Heart right ventricle (tissue), 16 donors: Measurements from ENCODE around the gene MRPS25. TPM values are rescaled to one million over a fixed set of nuclear protein-coding genes. Genes with fewer than 3 reads are reported as not detected.

ENCODE experiments used
- ATAC-seq, 8 donors: fragments of 200-7000 bp; cut with Tn5 transposase; one replicate each; pipeline ENCODE4 v1.9.1; 2020; ENCODE audit warnings: mild to moderate bottlenecking in 8 of 8, moderate library complexity in 8 of 8, moderate number of reproducible peaks in 1 of 8
- DNase-seq, 2 donors: peaks; one replicate each; pipeline ENCODE4 v3.0.0-alpha.2; 2020
- H3K27ac ChIP-seq, 10 donors: fragments of 200-600 bp; sonication (generic) in 2 of 10; one replicate each; pipeline versions ENCODE4 v1.5.0 to v1.8.0; 2020 to 2022; ENCODE audit warnings: mild to moderate bottlenecking in 3 of 10
- H3K27me3 ChIP-seq, 7 donors: fragments of 200-600 bp; one replicate each; pipeline ENCODE4 v1.8.0; 2021 to 2022; ENCODE audit warnings: mild to moderate bottlenecking in 2 of 7
- H3K36me3 ChIP-seq, 9 donors: fragments of 200-600 bp; sonication (generic) in 1 of 9; one replicate each; pipeline versions ENCODE4 v1.5.0 to v1.8.0; 2020 to 2022; ENCODE audit warnings: mild to moderate bottlenecking in 2 of 9
- H3K4me1 ChIP-seq, 9 donors: fragments of 200-600 bp; sonication (generic) in 1 of 9; one replicate each; pipeline versions ENCODE4 v1.5.0 to v1.8.0; 2020 to 2022; ENCODE audit warnings: mild to moderate bottlenecking in 4 of 9
- H3K4me3 ChIP-seq, 10 donors: fragments of 200-600 bp; sonication (generic) in 2 of 10; one replicate each; pipeline versions ENCODE4 v1.5.0 to v1.8.0; 2020 to 2022; ENCODE audit warnings: mild to moderate bottlenecking in 7 of 10, moderate library complexity in 2 of 10
- H3K9me3 ChIP-seq, 11 donors: fragments of 200-600 bp in 10 of 11; sonication (generic) in 2 of 11; one replicate each; pipeline versions ENCODE4 v1.5.0 to v1.8.0; 2013 to 2022; ENCODE audit warnings: mild to moderate bottlenecking in 2 of 11, control low read depth in 1 of 11, moderate library complexity in 1 of 11
- CTCF ChIP-seq, 9 donors: fragments of 200-600 bp; sonication (generic) in 2 of 9; IDR thresholded peaks; one replicate each; pipeline versions ENCODE4 v1.5.0 to v1.8.0; 2021 to 2022; ENCODE audit warnings: antibody characterized with exemption in 9 of 9, mild to moderate bottlenecking in 5 of 9, moderate library complexity in 1 of 9
- WGBS, 2 donors: extraction: QIAGEN DNeasy Blood & Tissue Kit; methylation state at CpG; one replicate each; pipeline ENCODE4 v1.1.7; 2013; ENCODE audit warnings: inconsistent platforms in 1 of 2; 5-methylcytosine and 5-hydroxymethylcytosine counted together
- intact Hi-C, 10 donors: fragments of 100-400 bp; cut with DNase I; formaldehyde crosslinking; loops; one replicate each; pipeline versions ENCODE4 v1.11.1 to v1.14.2; 2022
- polyA plus RNA-seq, 2 donors: library from polyadenylated mRNA; stranded (reverse); fragments of 200-250 nt; gene quantifications; one replicate each; pipeline ENCODE4 v1.2.3, GENCODE V29; 2013
- total RNA-seq, 10 donors: library from RNA; stranded (reverse); fragmentation: NEBNext Ultra II Directional in 3 of 10; extraction: Animal tissue kit (Norgen Biotek cat#: 25700) in 3 of 10; gene quantifications; one replicate each; pipeline versions ENCODE4 v1.2.1 to v1.2.4, GENCODE V29; 2021 to 2023
- donor health status: Arrhythmogenic right ventricular cardiomyopathy.
- donor health status: ischemic (EF 13 %, LVEDD 7.1; RV severe dilation, severe dysfunction).
- donor health status: healthy with polysubstance abuse.
- donor health status: DM: no; HTN: yes; CAD: no.
- donor health status: DM: no; HTN: no; CAD: no.
- donor health status: ischemic (EF 25% LVEDD 6.9; RV normal size, moderate dysfunction).
- donor health status: ischemic (EF 25% LVEDD 5.7; RV mildly dilated, moderate dysfunction).
- donor health status: healthy.
- donor health status: DM: yes; HTN: yes; CAD: no.
- donor health status: Ischemic cardiomyopathy.
- donor health status: ischemic (EF 35%, LVEDD 5.7; RV mildly dilated, moderate dysfunction).
- donor health status: nonischemic (EF 11% LVEDD 7.7; RV severe dilation, severe dysfunction).
- donor health status: DM: yes; HTN: yes; CAD: no.
- donor health status: PGD.
- donor health status: ischemic (EF 29% LVEDD 5.4; RV normal size, mild dysfunction).
- donor health status: nonischemic (EF 23%, LVEDD 6.1; RV moderate dilation, normal function).

MRPS25 gene
- total and polyA plus RNA-seq, 12 donors: 64.7 to 227 (median 98.5) TPM

- Histone ChIP-seq H3K27me3 (no peaks in the 10 kb centered on the region), H3K9me3 (no peaks in the 10 kb centered on the region), H3K27ac (no peak overlapping the region), H3K4me1 (peaks cover 0 to 46% (median 24%) of the 10 kb centered on the region in 9 donors), H3K4me3 (no peak overlapping the region), H3K36me3 (peaks cover 0 to 100% (median 72%) of the 10 kb centered on the region in 9 donors)
- WGBS, 2 donors: 69 to 74% methylated on average over 3 of the region's 3 CpGs
- ATAC-seq (peak in 2 of 8 donors; percentile 48 to 55), DNase-seq (no peak)
- intact Hi-C loops: loop anchor here in 4 of 10 donors (10.0 kb wide), 2 partner anchors 97 to 107 kb away; partner anchors contain the start of gene NR2C2 (in 3 of the 4)
- TF ChIP-seq CTCF (IDR thresholded peaks at IDR 0.05): no peak
Observed at GRCh38 chr3:15041950-15042349, 23.2 kb downstream of the MRPS25 start.

GRCh38 chr3:15040844-15041243, 24.3 kb downstream of the MRPS25 start:
- 41 to 48% methylated on average over 3 of the region's 3 CpGs for WGBS, 2 donors

GRCh38 chr3:15038306-15038705, 26.8 kb downstream of the MRPS25 start:
- ATAC-seq (no peak), DNase-seq (no peak)
- Histone ChIP-seq H3K27me3 (no peaks in the 10 kb centered on the region), H3K4me3 (no peak overlapping the region), H3K9me3 (no peaks in the 10 kb centered on the region), H3K36me3 (peaks cover 0 to 100% (median 55%) of the 10 kb centered on the region in 9 donors), H3K27ac (no peak overlapping the region), H3K4me1 (peaks cover 0 to 39% (median 22%) of the 10 kb centered on the region in 9 donors)
- 91 to 94% methylated on average over 6 of the region's 6 CpGs for WGBS, 2 donors
- TF ChIP-seq CTCF (IDR thresholded peaks at IDR 0.05): no peak
- intact Hi-C loops: no loop called here

More at GRCh38 chr3:15040844-15041243, 24.3 kb downstream of the MRPS25 start:
- peak overlapping the region in 2 of 10 donors; percentile 24 to 29 for H3K27ac ChIP-seq
- intact Hi-C loops: loop anchor here in 4 of 10 donors (10.0 kb wide), 2 partner anchors 96 to 106 kb away; partner anchors contain the start of gene NR2C2 (in 3 of the 4)
- no peaks in the 10 kb centered on the region for H3K27me3 ChIP-seq
- H3K4me1 ChIP-seq: peaks cover 0 to 41% (median 22%) of the 10 kb centered on the region in 9 donors
- H3K4me3 ChIP-seq: no peak overlapping the region
- no peaks in the 10 kb centered on the region for H3K9me3 ChIP-seq
- DNase-seq (no peak), ATAC-seq (peak in 7 of 8 donors; percentile 27 to 90 (median 70))
- peaks cover 0 to 100% (median 66%) of the 10 kb centered on the region in 9 donors for H3K36me3 ChIP-seq
- no peak for TF ChIP-seq CTCF (IDR thresholded peaks at IDR 0.05)

GRCh38 chr3:15033103-15033502, 32.0 kb downstream of the MRPS25 start:
- Histone ChIP-seq H3K9me3 (no peaks in the 10 kb centered on the region), H3K27me3 (no peaks in the 10 kb centered on the region), H3K4me1 (no peaks in the 10 kb centered on the region), H3K36me3 (peaks cover 0 to 100% (median 66%) of the 10 kb centered on the region in 9 donors), H3K27ac (no peak overlapping the region), H3K4me3 (no peak overlapping the region)
- DNase-seq (no peak), ATAC-seq (no peak)
- WGBS, 2 donors: 88 to 93% methylated on average over 3 of the region's 3 CpGs
- no peak for TF ChIP-seq CTCF (IDR thresholded peaks at IDR 0.05)
- intact Hi-C loops: no loop called here
